Measurements from ENCODE around the gene VTN.

VTN gene

DNA sequence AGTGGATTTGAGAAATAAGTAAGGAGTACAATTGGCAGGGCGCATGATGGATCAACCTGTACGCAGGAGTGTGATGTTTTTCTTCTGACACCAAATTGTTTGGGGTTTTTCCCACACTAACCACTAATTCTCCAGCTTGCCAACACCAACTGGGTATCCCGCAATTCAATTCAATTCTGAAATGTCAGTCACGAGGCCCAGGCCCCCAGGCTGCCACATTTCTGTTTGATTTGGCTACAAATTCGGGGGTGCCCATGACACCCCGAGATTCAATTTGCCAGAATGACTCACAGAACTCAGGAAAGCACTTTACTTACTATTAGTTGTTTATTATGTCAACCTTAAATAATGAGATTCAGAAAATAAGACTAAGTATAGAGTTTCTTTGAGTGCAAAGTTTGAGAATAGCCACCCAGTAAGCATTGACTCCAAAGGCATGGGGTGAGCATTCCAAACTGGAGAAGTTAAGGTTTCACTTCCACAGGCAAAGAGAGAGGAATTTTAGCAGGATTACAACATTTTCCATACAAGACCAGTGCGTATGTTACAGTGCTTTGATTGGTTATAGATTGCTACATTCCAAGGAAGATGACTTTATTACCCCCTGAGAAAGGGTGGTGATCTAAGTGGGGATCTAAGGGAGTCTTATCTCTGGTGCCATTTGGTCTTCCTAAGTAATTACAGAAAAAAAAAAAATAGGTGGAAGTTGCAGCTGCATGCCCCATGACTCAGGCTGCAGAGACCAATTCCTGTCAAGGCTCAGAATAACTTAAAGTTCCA lies 24.4 kb upstream of the VTN start:
- no peak for DNase-seq

GRCh38 chr17:28392491-28392890 lies 22.4 kb upstream of the VTN start:
- no peak for DNase-seq

GRCh38 chr17:28391401-28391800 lies 21.3 kb upstream of the VTN start:
- no peak for DNase-seq

DNA sequence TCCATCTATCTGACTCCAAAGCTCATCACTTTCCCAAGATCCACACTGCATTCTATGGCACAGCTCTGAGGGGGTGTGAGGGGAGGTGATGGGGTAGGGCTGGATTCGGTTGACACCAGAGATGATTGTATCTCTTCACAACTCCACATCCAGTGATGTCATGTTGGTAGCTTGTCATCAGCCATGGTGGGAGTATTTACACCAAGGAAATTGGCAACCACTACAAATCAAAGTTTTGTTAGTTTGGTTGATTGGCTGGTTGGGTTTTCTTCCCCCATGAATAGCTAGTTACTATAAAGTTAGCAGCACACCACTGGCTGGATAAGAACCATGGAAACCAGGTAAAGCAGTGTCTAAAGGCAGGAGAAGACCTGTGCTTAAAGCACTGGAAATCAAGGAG lies 20.9 kb upstream of the VTN start:
- DNase-seq = no peak

DNA sequence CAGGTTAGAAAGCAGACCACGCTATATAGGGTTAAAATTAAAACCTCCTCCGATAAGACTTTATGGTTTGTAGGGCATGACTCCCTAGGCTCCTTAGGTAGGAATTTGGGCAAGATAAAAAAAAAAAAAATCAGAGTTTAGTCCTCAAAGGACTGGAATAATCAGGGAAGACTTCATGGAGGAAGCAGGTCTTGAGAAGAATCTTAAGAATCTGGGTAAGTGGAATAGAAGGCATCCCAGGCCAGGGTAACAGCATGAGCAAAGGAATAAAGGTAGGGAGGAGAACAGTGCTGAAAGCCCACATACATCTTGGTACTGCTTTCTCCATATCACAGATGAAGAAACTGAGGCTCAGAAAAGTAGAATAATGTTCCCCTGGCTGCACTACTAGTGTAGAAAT lies 20.5 kb upstream of the VTN start:
- DNase-seq = no peak

GRCh38 chr17:28390141-28390540 lies 20.0 kb upstream of the VTN start:
- no peak for DNase-seq

- no peak for DNase-seq
Measured at GRCh38 chr17:28388106-28388505, 18.0 kb upstream of the VTN start.

DNA sequence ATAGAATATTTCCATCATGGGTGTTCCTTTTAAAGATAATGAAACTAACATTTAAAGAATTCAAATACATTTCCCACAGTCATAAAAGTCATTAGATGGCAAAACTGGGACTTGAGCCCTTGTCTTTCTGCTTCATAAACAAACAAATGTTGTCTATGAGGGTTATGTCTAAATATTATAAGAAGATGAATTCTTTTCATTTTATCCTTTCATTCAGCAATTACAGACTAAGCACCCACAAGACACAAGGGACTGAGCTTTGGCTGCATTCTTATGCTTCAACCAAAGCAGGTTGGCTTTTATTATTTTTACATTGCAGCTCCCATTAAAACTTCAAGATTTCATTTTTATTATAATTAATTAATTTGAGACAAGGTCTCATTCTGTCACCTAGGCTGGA lies 16.3 kb upstream of the VTN start:
- no peak for DNase-seq

GRCh38 chr17:28385406-28385805 lies 15.3 kb upstream of the VTN start:
- peak in 1 of 2 donors; percentile 32 for DNase-seq

DNA sequence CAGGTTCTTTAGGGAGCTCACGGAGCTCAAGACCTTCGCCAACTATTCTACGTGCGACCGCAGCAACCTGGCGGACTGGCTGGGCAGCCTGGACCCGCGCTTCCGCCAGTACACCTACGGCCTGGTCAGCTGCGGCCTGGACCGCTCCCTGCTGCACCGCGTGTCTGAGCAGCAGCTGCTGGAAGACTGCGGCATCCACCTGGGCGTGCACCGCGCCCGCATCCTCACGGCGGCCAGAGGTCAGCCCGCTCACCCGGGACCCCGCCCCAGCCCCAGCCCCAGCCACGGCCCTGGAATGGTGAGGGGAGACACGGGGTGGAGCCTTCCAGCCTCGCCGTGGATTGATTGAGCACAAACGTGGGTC lies 14.9 kb upstream of the VTN start:
- peak in 1 of 2 donors; percentile 27 for DNase-seq

GRCh38 chr17:28384281-28385036 lies 14.4 kb upstream of the VTN start:
- DNase-seq = peak; percentile 65 to 74

GRCh38 chr17:28381141-28381825 lies 11.2 kb upstream of the VTN start:
- peak in 1 of 2 donors; percentile 49 for DNase-seq

DNA sequence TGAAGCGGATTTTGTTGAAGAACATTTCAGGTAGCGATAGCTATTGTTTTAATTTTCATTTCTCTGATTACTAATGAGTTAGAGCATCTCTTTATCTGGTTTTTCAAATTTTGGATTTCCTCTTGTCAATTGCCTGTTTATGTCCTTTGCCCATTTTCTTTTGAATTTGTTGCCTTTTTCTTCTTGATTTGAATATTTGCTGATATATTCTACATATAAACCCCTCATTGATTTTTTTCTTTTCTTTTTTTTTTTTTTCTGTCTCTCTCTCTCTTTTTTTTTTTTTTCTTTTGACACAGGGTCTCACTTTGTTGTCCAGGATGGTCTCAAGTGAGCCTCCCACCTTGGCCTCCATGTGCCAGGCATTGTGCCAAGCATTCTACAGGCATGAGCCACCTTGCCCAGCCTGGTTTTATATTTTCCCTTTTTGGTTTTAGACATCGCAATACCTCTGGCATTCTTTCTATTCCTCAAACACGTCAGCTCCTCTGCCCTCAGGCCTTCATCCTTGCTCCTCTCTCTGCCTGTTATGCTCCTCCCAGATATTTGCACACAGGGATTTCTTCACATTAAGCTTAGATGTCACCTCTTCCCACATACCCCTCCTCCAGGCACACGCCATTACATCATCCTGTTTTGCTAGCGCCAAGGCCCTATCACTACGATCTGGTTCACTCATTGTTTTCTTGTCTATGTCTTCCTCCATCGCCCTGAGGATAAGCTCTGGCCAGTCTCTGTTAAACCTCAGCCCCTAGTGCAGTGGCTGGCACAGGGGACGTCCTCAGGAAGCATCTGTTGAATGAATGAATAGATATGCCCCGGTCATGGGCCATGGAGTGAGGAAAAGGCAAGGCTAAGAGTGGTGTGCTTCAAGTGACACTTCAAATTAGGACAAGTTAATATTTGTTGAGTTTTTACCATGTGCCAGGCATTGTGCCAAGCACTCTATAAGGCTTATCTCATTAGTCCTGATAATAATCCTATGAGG lies 10.0 kb upstream of the VTN start:
- no peak for DNase-seq

- DNase-seq = no peak
Measured at GRCh38 chr17:28372945-28373274, 2.8 kb upstream of the VTN start.

GRCh38 chr17:28372203-28372944 lies 2.3 kb upstream of the VTN start:
- DNase-seq = peak; percentile 41 to 54

DNA sequence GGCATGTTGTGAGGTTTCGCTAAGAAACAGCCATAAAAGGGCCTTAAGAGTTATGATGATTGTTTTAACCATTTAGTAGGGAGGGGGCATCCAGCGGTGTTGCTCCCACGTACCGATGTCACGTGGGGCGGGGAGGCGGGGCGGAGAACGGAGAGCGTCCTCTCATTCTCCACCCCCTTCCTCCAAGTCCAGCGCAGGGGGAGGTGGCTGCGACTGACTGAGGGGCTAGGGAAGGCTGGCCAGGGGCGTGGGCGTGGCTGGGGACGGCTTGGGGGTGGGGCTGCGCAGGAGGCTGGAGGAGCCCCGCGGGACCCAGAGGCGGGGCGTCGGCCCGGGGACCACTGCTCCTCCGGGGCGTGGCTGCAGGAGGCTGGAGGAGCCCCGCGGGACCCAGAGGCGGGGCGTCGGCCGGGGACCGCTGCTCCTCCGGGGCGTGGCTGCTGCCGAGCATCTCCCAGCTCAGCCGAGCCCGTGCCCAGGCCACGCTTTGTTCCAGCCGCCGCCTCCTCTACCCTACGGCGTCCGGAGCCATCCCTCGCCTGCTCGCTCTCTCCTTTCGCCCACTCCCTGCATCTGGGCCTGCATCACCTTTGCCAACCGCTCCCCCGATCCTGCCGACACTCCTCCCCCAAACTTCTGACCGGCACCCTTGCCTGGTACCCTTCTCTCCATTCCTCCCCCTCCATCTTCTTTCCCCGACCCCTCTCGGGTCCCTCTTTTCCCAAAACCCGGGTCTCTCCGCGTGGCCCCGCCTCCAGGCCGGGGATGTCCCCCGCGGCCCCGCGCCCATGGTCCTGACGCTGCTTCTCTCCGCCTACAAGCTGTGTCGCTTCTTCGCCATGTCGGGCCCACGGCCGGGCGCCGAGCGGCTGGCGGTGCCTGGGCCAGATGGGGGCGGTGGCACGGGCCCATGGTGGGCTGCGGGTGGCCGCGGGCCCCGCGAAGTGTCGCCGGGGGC lies 1.4 kb upstream of the VTN start, which contains the start of gene SARM1:
TSS of gene SARM1 (plus strand) at position 450 of the 958 bp plus-strand sequence. CDS start at position 789, 339 bp downstream.
- peak; percentile 88 to 91 for DNase-seq

DNA sequence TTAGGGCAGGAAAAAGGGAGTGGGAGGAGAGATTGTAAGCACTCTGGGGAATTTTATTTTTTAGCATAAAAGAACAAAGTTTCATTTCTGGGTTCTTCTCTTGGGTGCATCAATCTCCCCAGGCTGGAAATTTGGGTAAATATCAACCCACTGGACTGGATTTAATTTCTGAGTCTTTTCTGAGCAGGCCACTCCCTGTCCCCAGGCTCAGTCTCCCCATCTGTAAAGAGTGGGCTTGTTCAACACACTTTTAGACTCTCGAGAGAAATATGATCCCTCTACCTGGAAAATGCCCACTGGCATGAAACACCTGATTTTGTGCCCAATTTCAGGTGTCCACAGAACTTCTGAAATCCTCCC lies 617 bp upstream of the VTN start:
- no peak for DNase-seq

- DNase-seq = no peak
Measured at GRCh38 chr17:28369684-28370034, 448 bp downstream of the VTN start.

DNA sequence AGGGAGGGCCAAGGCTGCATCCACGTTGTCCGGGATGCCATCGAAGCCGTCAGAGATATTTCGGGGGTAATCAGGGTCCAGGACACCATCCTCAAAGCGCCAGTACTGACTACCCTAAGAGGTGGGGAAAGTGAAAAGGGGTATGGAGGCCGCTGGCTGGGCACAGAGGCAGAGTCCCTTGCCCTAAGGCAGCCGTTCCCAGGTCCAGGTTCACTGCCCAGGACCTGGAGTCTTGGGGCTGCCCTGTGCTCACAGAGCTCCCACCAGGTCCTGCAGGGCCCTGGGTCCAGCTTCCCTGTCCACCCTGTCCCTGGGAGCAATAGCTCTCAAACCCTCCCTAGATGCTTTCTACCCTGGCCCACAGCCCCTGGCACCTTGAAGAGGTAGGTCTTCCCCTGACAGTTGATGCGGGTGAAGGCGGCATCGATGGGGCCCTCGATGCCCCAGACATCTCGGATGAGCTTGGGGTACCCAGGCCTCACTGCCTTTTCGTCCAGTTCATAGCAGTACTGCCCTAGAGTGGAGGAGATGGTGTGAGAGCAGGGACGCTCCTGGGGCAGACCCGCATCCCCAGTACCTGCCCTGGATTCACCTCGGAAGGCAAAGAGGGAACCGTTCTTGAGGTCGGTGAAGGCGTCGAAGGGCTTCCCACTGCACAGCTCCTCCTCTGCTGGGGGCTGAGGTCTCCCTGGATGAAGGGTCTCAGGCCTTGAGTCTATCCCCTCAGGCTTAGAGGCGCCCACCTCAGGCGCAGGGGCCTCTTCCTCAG lies 1.0 kb downstream of the VTN start:
- no peak for DNase-seq

DNA sequence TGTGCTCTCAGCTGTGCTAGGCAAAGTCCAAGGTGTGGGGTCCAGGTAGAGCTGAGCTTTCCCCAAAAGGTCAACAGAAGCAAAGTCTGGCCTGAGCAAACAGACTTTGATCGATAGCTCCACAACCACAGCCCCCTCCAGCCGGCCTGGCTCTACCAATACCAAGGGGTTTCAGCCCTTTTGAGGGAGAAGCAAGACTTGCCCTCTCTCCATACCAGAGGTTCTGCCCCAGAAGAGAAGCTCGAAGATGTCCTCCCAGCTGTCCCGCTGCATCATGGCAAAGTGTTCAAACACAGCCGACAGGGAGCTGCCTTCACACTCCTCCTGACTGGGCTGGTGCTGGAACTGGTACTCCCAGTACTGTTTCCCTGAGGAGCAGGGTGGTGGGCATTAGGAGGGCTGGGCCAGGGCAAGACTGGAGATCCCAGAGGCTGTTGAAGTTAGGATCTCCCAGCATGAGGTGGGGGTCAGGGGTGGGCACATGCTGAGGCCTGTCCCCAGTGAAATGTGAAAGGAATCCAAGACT lies 1.7 kb downstream of the VTN start:
- no peak for DNase-seq
